CD4-positive, alpha-beta T cell treated with Interleukin-17A for 4 hours (primary cell): ENCODE measurements around the gene TIA1.
"Not testable (repeated sequence)": the region's sequence is repeated elsewhere in the genome, so short reads cannot be mapped to it uniquely, and the experiment has no call there.

Experiments used
- DNase-seq: peaks from one replicate; pipeline ENCODE4 v3.0.0-alpha.2; 2020; ENCODE audit warnings: mixed read lengths

Gene TIA1

GRCh38 chr2:70214953-70215549 is 33.4 kb downstream of the TIA1 start:
- no peak for DNase-seq

GRCh38 chr2:70214365-70214764 is 34.1 kb downstream of the TIA1 start:
- no peak for DNase-seq

DNA sequence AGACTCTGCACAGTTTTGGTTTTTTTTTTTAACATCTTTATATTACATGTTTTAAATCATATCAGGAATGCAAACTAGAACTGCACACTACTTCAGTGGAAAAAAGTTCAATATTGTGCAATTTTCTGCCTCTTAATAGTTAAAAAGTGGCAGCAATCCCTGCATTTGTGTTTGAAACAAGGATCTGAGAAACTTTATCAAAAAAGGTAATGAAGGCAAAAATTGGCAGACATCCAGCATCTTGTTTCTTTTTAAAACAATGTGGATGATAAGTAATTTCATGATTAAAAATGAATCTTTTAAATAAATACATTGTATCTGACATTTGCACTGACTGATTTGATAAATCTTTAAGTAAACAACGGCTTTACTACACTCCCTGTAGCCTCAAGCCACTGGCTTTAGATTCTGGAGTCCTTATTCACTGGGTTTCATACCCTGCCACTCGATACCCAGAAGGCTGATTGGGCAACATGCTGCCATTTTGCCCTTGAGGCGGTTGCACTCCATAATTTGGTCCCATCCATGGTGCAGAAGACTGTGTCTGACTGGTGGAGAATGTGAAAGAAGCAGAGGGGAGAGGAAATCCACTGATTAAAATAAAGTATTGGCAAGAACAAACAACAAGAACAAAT is 36.0 kb downstream of the TIA1 start:
- DNase-seq: no peak

GRCh38 chr2:70211595-70211994 is 36.8 kb downstream of the TIA1 start:
- DNase-seq: no peak

GRCh38 chr2:70204452-70204851 is 44.0 kb downstream of the TIA1 start:
- DNase-seq: no peak

- DNase-seq: no peak
Observed at GRCh38 chr2:70203086-70203485, 45.3 kb downstream of the TIA1 start.

DNA sequence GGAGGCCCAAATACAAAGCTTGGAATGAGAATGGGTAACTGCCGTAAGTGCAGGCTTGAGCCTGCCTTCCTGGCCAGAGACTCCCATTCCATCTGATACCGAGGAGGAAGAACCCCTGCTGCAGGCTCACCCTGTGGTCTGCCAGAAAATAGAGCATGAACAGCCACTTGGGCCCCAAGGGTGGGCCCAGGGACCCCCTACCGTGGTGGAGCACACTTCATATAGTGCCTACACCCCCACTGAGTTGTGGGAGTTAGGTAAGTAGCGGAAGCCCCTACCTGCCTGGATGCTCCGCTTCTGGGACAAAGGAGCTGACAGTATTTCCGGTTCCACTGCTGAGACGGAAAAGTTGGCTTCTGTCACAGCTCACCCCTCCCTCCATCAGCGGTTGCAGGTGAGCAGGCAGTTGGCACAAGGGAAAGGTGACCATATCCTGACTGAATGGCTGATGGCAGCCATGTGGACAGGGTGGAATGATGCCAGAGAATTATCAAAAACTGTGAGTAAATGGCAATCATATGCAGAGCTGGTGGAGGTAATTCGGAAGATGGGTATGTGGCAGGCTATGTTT is 46.1 kb downstream of the TIA1 start:
- no peak for DNase-seq

DNA sequence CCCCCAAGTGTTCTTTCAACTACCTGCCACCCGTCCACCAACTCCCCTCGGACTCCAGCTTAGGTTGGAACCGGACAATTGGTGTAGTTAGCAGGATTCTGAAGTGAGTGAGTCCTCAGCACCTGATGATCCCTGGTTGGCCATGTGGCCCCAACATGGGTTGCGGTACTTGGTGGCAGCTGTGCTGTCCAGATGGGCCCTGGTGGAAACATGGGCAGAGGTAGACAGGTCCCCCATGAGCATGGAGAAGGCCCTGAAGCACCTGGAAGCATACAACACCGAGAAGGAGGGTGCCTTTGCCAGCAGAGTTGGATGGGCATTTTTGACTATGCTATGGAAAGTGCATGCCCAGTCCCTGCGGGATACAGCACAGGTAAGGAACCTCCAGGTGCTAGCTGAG is 46.6 kb downstream of the TIA1 start:
- no peak for DNase-seq

DNA sequence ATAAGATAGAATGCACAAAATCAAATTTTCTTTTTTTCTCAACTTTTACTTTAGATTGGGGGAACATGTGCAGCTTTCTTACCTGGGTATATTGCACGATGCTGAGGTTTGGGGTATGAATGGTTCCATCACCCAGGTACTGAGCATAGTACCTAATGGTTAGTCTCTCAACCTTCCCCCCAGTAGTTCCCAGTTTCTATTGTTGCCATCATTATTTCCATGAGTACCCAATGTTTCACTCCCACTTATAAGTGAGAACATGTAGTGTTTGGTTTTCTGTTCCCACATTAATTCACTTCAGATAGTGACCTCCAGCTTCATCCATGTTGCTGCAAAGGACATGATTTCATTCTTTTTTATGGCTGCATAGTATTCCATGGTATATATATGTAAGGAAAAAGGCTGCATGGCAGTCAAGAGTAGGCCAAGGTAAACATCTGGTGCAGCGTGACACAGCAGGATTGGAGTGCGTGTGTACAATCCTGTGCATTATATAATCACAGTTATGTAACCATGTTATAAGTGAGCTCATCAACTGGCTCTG is 47.1 kb downstream of the TIA1 start:
- no peak for DNase-seq

GRCh38 chr2:70199320-70199864 is 49.0 kb downstream of the TIA1 start:
- no peak for DNase-seq

DNA sequence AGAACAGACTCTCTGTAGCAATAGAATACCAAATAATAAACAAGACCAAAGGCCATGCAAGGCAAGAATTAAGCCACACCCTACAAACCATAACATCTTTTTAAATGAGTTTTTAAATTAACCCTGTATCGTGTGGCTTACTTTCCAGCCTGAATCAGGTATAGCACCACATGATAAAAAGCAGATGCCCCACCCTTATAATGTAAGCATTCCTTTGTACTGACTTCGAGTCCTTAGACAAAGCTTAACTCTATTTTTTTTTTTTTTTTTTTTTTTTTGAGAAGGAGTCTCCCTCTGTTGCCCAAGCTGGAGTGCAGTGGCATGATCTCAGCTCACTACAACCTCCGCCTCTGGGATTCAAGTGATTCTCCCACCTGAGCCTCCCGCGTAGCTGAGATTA is 55.9 kb downstream of the TIA1 start:
- DNase-seq: no peak

GRCh38 chr2:70191244-70191735 is 57.1 kb downstream of the TIA1 start:
- no peak for DNase-seq

- peak; percentile 94 for DNase-seq
Observed at GRCh38 chr2:70190418-70191243, 57.8 kb downstream of the TIA1 start, which contains the start of gene C2orf42. Gene C2orf42 (minus strand): TSS chr2:70191019. CDS start chr2:70181985, 9,034 bp downstream.

DNA sequence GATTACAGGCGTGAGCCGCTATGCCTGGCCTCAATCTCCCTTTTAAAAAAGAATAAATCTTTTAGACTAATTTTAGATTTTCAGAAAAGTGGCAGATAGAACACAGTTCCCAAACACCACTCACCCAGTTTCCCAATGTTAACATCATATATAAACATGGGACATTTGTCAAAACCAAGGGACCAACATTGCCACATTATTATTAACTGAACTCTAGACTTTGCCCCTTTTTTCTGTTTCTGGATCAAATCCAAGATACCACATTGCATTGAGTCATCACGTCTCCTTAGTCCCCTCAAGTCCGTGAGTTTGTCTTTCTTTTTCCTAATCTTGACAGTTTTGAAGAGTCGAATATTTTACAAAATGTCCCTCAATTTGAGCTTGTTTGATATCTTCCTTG is 60.0 kb downstream of the TIA1 start:
- no peak for DNase-seq

- DNase-seq: not testable (repeated sequence)
Observed at GRCh38 chr2:70187170-70187569, 61.3 kb downstream of the TIA1 start.

- DNase-seq: no peak
Observed at GRCh38 chr2:70182689-70183088, 65.7 kb downstream of the TIA1 start.

DNA sequence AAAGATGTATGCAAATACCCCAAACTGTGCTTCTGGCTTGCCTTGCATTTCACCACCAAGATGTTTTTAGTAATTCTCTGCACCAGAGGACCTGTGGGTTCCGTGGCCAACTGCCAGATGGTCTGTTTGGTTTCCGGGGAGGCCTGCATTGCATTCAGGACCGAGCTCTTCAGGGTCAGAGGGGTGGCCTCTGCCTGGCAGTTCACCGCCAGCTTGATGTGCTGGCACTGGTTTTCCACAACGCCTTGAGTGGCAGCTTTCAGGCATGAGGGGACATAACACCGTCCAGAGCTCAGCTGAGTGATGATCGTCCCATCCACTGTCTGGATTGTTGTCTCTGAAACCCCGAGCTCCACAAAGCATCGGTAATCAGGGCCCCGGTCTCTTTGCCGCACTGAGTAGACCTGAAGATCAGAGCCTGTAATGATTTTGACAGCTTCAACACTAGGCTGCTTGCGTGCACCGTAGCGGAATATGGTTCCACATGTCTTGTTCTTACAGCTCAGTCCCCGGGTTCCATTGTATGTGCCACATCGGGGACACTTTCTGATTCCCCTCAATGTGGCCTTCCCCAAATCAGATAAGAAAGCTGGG is 67.0 kb downstream of the TIA1 start:
- DNase-seq: no peak

GRCh38 chr2:70173520-70173919 is 74.9 kb downstream of the TIA1 start:
- no peak for DNase-seq

- not testable (repeated sequence) for DNase-seq
Observed at GRCh38 chr2:70169654-70170245, 78.7 kb downstream of the TIA1 start.

DNA sequence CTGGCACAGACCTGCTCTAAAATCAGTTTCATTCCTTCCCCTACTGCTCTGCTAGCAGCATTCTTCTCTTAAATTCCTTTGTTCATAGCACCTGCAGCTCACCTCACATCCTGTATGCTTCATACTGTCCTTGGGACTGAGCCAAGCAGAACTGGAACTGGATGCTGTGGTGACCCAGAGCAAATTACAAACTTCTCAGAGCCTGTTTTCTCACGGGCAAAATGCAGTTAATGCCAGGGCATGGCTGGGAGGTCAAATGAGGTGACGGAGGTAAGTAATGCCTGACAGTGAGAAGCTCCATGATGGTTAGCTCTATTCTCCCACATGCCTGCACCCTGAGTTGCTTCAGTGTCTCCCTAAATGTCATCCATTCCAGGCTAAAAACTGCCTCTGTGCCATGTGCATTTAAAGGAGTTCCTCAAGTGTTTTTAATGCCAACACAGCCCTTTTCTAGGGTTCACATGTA is 87.3 kb downstream of the TIA1 start:
- DNase-seq: peak; percentile 29

DNA sequence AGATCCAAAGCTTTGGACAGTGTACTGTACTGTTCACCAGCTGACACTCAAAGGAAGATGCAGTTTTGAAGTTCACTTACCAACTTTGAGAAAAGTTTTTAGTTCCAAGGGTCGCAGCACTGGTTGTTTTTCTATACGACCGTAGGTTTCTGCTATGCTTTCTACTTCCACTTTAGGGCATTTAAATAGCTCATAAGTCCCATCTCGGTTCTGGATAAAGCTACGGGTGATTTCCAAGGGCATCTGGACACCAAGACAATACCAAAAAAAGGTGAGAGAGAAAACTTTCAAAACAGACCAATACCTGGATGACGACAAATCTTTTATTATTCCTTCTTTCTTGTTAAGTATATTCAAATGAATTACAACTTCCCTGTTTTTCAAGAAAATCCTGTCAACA is 87.9 kb downstream of the TIA1 start:
- no peak for DNase-seq
